CD4-positive, alpha-beta T cell treated with Interleukin-15 for 1 hour (primary cell): Measurements from ENCODE around the gene GNLY.
"Not testable (repeated sequence)": the region's sequence is repeated elsewhere in the genome, so short reads cannot be mapped to it uniquely, and the experiment has no call there.

Source experiments
- DNase-seq: peaks from one replicate; pipeline ENCODE4 v3.0.0-alpha.2; 2020

The GNLY gene

GRCh38 chr2:85694052-85695025 is at the start of gene GNLY:
Gene GNLY, plus strand, starts transcription at chr2:85694358. Its CDS starts 61 bp downstream, at chr2:85694419.
- DNase-seq, result peak; percentile 46

GRCh38 chr2:85644909-85645308 is 49.2 kb upstream of the GNLY start:
- no peak for DNase-seq

GRCh38 chr2:85646166-85646565 is 48.0 kb upstream of the GNLY start:
- no peak for DNase-seq

- peak; percentile 24 for DNase-seq
Observed at GRCh38 chr2:85647823-85648526, 46.2 kb upstream of the GNLY start.

- no peak for DNase-seq
Observed at GRCh38 chr2:85648619-85649018, 45.5 kb upstream of the GNLY start.

GRCh38 chr2:85649201-85650190 is 44.7 kb upstream of the GNLY start:
- DNase-seq, result no peak

- no peak for DNase-seq
Observed at GRCh38 chr2:85650456-85650855, 43.7 kb upstream of the GNLY start.

- no peak for DNase-seq
Observed at GRCh38 chr2:85651097-85651496, 43.1 kb upstream of the GNLY start.

- DNase-seq, result no peak
Observed at GRCh38 chr2:85652056-85652455, 42.1 kb upstream of the GNLY start.

- DNase-seq, result no peak
Observed at GRCh38 chr2:85653996-85654395, 40.2 kb upstream of the GNLY start.

- no peak for DNase-seq
Observed at GRCh38 chr2:85655961-85656417, 38.2 kb upstream of the GNLY start.

GRCh38 chr2:85656468-85656867 is 37.7 kb upstream of the GNLY start:
- DNase-seq, result no peak

GRCh38 chr2:85657399-85657798 is 36.8 kb upstream of the GNLY start:
- DNase-seq, result not testable (repeated sequence)

- no peak for DNase-seq
Observed at GRCh38 chr2:85659324-85659981, 34.7 kb upstream of the GNLY start.

GRCh38 chr2:85660301-85660700 is 33.9 kb upstream of the GNLY start:
- DNase-seq, result not testable (repeated sequence)

- DNase-seq, result no peak
Observed at GRCh38 chr2:85660725-85661124, 33.4 kb upstream of the GNLY start.

GRCh38 chr2:85661139-85661858 is 32.9 kb upstream of the GNLY start:
- no peak for DNase-seq

GRCh38 chr2:85662899-85663593 is 31.1 kb upstream of the GNLY start:
- DNase-seq, result no peak

- no peak for DNase-seq
Observed at GRCh38 chr2:85663594-85664565, 30.3 kb upstream of the GNLY start.
